ENCODE results near the gene CRTAC1. TPM values are rescaled to one million over a fixed set of nuclear protein-coding genes. Genes with fewer than 3 reads are reported as not detected.

The CRTAC1 gene
- total and polyA plus RNA-seq, 9 of the 15 experiments (the other 6 are each of a cell fraction or from before 2014, with no cell fraction given): not detected

DNA sequence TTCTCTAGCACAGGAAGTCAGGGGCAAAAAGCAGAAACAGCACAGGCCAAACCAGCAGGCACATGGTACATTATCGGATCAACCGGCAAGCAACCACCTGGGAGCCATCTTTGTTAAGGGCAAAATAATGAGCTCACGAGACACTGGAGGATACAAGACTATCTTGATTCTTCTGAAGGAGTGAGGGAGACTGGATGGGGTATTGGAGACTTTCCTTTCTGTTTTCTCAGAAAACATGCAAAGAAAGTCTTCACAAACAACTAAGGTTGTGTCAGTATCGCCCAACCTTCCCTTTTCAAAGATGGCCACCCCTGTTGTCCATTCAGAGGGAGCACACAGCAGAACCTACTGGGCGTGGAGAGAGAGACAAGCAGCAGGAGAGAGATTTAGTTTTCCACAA is 151.2 kb downstream of the CRTAC1 start (continued):
- peak; percentile 43; the same call in 1 of the 2 replicates for TF ChIP-seq L3MBTL2 (IDR thresholded peaks at IDR 0.05)
- TF ChIP-seq DDX20 (tag; IDR thresholded peaks at IDR 0.05; ENCODE audit: low read depth): peak; percentile 72; the same call in 1 of the 2 replicates
- peak in 1 of 2 experiments; percentile 63; a peak in 1 of 3 replicates for TF ChIP-seq CBX3 (IDR thresholded peaks at IDR 0.05; ENCODE audit: borderline replicate concordance in 1 of 2, low read length in 2 of 2)
- peak; percentile 39; the same call in 1 of the 2 replicates for TF ChIP-seq ZNF589 (CRISPR knock-in tag; IDR thresholded peaks at IDR 0.05; ENCODE audit: low read depth)
- TF ChIP-seq, protein P1, sequence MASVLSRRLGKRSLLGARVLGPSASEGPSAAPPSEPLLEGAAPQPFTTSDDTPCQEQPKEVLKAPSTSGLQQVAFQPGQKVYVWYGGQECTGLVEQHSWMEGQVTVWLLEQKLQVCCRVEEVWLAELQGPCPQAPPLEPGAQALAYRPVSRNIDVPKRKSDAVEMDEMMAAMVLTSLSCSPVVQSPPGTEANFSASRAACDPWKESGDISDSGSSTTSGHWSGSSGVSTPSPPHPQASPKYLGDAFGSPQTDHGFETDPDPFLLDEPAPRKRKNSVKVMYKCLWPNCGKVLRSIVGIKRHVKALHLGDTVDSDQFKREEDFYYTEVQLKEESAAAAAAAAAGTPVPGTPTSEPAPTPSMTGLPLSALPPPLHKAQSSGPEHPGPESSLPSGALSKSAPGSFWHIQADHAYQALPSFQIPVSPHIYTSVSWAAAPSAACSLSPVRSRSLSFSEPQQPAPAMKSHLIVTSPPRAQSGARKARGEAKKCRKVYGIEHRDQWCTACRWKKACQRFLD (CRISPR knock-in tag; IDR thresholded peaks at IDR 0.05): peak; percentile 83
- peak; percentile 50; the same call in 1 of the 2 replicates for TF ChIP-seq NR2C1 (IDR thresholded peaks at IDR 0.05)
- peak; percentile 65; the same call in 1 of the 2 replicates for TF ChIP-seq NR2C1 (tag; IDR thresholded peaks at IDR 0.05)
- TF ChIP-seq BRD9 (IDR thresholded peaks at IDR 0.05; ENCODE audit: low read depth, partially characterized antibody): no peak
- TF ChIP-seq, protein P2, sequence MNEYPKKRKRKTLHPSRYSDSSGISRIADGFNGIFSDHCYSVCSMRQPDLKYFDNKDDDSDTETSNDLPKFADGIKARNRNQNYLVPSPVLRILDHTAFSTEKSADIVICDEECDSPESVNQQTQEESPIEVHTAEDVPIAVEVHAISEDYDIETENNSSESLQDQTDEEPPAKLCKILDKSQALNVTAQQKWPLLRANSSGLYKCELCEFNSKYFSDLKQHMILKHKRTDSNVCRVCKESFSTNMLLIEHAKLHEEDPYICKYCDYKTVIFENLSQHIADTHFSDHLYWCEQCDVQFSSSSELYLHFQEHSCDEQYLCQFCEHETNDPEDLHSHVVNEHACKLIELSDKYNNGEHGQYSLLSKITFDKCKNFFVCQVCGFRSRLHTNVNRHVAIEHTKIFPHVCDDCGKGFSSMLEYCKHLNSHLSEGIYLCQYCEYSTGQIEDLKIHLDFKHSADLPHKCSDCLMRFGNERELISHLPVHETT (CRISPR knock-in tag; conservative IDR thresholded peaks at IDR 0.05 in 1 of 2, IDR thresholded peaks at IDR 0.05 in 1 of 2): peak in 1 of 2 experiments; percentile 79; a peak in 2 of 4 replicates
- no peak for TF ChIP-seq NR4A1 (CRISPR knock-in tag; IDR thresholded peaks at IDR 0.05)
- peak; percentile 87 for TF ChIP-seq NR4A1 (tag; IDR thresholded peaks at IDR 0.05)
- peak; percentile 67; the same call in 1 of the 2 replicates for TF ChIP-seq ZNF197 (CRISPR knock-in tag; IDR thresholded peaks at IDR 0.05; ENCODE audit: low read depth)
- no peak for TF ChIP-seq SRSF1 (IDR thresholded peaks at IDR 0.05; ENCODE audit: low read depth, low read length)
- TF ChIP-seq ZNF644 (tag; IDR thresholded peaks at IDR 0.05; ENCODE audit: low read depth): 0 out of 2 replicates have a peak, but pooled peaks have one; percentile 42
- 0 out of 2 replicates have a peak, but pooled peaks have one; percentile 43 for TF ChIP-seq DIDO1 (tag; IDR thresholded peaks at IDR 0.05; ENCODE audit: low read depth)
- TF ChIP-seq MYC (IDR thresholded peaks at IDR 0.05; ENCODE audit: low read depth, low read length): 0 out of 2 replicates have a peak, but pooled peaks have one; percentile 17
- no peak for TF ChIP-seq MYC (CRISPR knock-in tag; IDR thresholded peaks at IDR 0.05; ENCODE audit: borderline replicate concordance, low read depth)
- peak; percentile 86 for TF ChIP-seq CREB3 (tag; conservative IDR thresholded peaks at IDR 0.05; ENCODE audit: low read depth)
- TF ChIP-seq CSDE1 (IDR thresholded peaks at IDR 0.05): 0 out of 4 replicates have a peak, but pooled peaks of 1 of the 2 experiments have one; percentile 81
- TF ChIP-seq SRF (CRISPR knock-in tag; IDR thresholded peaks at IDR 0.05): no peak
- TF ChIP-seq TEAD2 (tag; IDR thresholded peaks at IDR 0.05): peak; percentile 57; the same call in 1 of the 2 replicates
